Measurements from ENCODE around the gene HUNK.

The HUNK gene

DNA sequence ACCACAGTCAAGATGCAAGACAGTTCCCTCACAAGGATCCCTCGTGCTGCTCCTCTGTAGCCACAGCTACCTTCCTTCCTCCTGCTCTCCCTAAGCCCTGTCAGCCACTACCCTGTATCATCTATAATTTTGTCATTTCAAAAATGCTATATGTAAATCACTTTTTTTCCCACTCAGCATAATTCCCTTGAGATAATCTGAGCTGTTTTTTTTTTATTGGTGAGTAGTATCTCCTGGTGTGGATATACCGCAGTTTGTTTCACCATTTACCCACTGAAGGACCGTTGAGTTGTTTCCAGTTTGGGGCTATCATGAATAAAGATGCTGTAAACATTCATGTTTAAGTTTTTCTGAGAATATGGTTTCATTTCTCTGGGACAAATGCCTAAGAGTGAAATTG lies 88.2 kb downstream of the HUNK start:
- no peak for DNase-seq (ENCODE audit: low spot score)

DNA sequence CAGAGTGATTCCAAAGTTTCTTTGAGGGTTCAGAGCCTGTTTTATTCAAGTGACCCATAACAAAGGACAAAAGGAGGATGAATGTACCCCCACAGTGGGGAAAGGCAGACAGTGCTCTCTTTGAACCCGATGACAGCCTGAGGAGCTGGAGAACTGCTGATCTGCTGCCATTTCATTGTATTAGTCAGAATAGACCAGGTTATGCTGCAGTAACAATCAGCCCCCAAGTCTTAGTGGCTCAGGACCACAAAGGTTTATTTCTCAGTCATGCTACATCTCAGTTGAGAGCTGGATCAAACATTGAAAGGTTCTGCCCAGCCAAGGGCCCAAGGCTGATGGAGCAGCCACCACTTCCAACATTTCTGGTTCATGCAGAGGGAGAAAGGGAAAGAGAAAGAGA lies 88.9 kb downstream of the HUNK start:
- DNase-seq (ENCODE audit: low spot score), result no peak

DNA sequence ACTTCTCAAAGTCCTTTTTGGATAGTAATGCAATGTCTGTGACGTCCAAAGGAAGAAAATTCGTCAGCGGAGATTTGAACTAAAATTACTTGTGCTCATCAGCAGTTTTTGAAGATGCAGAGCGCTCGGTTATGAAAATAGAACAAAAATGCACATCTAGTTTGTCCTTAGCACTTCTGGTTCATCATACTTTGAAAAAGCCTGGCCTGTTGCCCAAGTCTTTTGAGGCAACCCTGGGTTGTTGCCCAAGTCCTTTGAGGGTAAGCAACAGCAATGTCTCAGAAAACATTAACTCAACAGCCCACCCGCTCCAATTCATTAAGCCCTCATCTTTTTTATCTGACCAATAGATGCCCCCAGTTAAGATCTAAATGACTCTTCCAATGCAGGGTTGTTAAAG lies 91.9 kb downstream of the HUNK start:
- no peak for DNase-seq (ENCODE audit: low spot score)

DNA sequence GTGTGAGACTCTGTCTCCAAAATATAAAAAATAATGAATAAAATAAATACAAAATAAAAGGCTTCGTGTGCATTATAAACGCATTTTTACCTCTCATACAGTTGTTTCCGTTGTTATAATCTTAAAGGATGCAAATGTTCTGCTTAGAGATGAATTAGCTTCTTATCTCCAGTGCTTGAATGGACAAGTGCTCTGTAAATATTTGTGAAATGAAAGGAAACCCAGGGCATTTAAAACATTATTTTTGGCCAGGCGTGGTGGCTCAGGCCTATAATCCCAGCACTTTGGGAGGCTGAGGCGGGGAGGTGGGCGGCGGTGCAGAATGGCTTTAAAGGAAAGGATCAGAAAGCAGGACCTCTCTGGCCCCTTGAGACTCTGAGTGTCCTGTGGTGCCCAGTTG lies 94.5 kb downstream of the HUNK start:
- no peak for DNase-seq (ENCODE audit: low spot score)

DNA sequence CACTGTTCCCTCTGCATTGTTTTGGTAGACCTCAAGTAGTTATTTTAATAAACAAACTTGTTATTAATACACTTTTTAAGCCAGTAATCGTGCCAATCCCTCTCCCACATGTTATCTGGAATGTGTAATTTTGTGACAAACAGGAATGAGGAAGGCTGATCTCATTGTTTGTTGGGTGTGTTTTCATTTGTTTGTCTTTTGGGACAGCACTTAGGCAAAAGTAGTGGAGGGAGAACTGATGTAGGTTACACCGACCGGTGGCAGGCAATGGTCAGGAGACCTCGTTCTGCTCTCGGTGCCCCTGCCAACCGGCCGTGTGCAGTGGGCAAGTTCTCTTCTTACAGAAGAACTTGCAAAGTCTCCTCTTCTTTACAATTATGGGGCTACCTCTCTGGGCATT lies 99.8 kb downstream of the HUNK start:
- DNase-seq (ENCODE audit: low spot score), result no peak

DNA sequence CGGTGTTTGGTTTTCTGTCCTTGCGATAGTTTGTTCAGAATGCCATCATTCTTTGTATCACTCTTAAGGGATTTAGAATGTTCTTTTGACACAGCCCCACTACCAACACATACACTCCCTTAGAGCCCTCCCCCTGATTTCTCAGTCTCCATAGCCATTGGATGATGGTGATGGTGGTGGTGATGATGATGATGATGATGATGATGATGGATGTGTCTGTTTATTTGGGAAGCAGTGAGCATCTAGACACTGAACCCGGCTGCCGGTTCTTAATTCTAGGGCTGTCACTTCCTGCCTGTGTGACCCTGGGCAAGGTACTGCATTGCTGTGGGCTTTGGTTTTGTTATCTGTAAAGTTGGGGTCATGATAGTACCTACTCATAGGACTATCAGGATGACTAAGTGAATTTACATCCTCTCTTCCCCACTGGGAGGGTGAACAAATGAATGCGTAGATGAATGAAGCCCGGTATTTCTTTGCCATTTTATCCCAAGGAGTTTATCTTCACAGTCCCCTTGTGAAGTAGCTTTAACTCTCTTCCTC lies 100.7 kb downstream of the HUNK start:
- no peak for DNase-seq (ENCODE audit: low spot score)

DNA sequence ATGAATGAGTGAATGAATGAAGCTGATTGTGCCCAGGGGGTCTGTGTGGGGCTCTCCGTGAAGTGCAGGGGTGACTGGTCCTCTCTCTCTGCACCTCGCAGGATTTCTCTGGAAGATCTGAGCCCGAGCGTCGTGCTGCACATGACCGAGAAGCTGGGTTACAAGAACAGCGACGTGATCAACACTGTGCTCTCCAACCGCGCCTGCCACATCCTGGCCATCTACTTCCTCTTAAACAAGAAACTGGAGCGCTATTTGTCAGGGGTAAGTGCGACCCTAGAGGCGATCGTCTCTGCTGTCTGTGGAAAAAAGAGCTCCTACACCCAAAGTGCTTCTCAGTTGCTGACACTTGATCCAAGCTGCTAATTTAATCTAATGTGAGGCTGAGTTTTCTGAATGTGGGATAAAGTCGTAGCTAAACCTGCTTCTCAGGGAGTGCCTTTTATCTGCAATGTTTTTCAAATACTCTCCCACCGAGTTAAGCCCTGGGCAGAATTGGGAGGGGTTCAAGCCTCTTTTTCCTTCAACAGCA lies 101.7 kb downstream of the HUNK start:
- DNase-seq (ENCODE audit: low spot score), result no peak

DNA sequence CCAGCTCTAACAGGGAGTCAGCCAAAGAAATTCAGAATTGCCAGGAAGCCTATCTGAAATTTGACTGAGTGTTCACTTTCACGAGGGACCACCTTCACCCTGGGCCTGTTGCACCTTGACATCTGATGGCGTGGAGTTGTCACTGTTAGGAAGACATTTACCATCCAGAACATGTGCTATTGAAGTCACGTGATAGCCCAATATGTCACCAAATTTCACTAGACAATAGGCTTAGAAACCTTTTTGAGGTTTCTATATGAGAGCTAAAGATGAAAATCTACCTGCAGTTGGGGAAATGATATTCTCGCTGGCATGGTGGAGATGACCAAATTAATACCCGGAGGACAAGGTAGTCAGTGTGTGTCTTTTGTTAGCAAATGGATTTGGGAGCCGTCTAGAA lies 102.7 kb downstream of the HUNK start:
- DNase-seq (ENCODE audit: low spot score), result no peak

DNA sequence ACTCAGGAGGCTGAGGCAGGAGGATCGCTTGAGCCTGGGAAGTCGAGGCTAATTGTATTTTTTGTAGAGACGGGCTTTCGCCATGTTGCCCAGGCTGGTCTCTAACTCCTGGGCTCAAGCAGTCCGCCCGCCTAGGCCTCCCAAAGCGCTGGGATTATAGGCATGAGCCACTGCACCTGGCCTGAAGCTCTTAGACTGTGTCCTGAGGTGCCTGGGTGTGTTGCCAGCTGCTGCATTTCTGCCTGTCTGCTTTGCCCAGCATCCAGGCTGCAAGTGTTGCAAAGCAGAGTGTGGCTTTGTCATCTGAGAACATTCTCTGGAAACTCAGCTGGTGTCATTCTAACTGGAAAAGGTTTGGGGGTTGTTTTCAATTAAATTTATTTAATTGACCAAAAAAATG lies 105.0 kb downstream of the HUNK start:
- no peak for DNase-seq (ENCODE audit: low spot score)

DNA sequence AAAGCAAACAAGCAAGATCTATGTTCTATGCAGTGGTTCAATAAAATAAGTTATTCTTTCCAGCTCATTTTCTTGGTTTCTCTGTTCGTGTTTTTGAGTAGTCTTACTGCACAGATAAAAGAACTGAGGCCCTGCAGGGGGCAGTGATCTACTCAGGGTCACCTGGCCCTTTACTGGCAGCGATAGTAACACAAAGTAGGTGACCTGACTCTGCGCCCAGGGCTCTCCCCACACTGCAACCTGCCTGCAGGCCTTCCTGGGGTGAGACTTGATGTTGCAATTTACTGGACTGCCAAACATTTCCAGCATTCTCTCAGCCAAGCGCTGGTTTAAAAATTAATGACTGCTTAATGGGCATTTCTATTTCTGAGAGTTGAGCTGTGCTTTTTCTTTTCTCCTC lies 110.3 kb downstream of the HUNK start:
- no peak for DNase-seq (ENCODE audit: low spot score)

DNA sequence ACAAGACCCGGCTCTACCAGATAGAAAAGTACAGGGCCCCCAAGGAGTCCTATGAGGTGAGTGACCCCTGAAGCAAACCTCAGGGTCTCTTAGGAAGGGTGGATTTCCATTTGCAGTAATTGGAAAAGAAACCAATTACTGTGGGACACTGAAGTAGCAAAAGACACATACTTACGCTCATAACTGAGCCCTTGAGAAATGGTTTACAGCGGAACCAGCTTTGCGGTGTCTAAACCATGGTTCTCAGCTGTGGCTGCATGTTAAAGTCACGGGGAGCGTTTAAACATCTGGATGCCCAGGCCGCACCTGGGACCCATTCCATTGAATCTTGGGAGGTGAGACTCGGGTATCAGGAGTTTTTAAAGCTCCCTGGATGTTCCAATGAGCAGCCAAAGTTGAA lies 110.7 kb downstream of the HUNK start:
- DNase-seq (ENCODE audit: low spot score), result no peak

DNA sequence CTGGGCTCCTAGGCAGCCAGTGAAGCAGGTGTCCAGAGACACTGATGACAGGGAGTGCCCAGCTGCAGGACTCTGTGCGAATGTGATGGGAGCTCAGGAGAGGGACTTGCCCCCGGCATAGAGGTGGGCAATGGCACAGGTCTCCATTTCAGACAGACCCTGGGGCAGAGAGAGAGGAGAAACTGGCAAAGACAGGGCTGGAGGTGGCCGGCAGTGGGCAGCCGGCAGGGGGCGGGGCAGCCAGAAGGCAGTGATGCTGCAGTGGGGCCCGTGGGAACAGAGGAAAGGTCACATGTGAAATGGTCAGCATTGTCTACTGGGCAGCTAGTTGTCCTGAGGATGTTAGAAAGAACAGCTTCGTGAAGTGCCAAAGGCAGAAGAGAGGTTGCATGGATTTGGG lies 112.6 kb downstream of the HUNK start:
- DNase-seq (ENCODE audit: low spot score), result no peak

DNA sequence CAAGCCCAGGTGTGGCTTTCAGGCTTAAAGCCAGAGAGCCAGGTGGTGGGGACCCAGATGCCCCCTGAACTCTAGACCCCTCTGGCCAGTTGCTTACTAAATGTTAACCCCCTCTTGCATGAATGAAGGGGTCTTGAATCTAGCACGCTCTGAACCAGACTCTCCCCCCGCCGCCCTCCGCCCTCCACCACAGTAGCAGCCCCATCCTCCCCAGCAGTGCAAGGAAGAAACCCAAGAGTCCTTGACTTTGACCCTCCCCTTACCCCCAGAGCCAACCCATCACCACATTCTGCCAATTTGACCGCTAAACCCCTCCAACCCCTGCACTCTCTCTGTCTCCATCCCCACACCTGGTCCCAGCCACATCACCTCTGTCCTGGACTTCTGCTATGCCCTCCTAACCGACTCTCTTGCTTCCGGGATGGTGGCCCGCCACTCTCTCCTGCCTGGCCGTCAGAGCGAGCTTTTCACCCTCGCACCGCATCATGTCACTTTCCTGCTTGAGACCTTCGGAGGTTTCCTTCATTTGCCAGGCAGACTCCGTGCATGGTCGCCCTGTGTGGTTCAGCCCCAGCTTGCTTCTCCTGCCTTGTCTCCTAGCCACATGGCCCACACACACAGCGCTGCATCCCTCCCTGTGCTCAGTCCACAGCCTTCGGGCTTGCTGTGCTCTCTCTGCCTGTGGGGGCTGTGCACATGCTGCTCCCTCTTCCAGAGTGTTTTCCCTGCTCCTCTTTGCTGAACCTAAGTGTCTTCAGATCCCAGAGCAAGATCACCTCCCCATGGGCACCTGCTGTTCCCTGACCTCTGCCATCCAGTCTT lies 113.4 kb downstream of the HUNK start:
- DNase-seq (ENCODE audit: low spot score), result no peak

DNA sequence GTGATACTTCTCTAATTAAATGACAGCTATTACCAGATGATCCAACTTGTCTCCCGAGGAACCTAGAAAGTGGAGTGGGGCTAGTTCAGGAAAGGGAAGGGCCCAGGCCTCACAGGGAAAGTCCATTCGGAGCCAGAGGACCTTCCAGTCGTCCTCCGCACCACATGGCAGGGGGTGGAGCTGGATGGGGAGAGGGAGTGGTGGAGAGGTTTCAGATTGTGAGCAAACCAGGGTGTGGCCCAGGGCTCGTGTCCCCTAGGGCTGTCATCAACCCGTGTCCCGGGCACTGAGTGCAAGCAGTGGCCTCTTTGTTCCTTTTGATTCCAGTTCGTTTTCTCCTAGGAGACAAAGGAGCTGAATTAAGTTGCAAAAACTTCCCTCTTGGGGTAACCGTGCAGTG lies 114.9 kb downstream of the HUNK start:
- DNase-seq (ENCODE audit: low spot score), result no peak

DNA sequence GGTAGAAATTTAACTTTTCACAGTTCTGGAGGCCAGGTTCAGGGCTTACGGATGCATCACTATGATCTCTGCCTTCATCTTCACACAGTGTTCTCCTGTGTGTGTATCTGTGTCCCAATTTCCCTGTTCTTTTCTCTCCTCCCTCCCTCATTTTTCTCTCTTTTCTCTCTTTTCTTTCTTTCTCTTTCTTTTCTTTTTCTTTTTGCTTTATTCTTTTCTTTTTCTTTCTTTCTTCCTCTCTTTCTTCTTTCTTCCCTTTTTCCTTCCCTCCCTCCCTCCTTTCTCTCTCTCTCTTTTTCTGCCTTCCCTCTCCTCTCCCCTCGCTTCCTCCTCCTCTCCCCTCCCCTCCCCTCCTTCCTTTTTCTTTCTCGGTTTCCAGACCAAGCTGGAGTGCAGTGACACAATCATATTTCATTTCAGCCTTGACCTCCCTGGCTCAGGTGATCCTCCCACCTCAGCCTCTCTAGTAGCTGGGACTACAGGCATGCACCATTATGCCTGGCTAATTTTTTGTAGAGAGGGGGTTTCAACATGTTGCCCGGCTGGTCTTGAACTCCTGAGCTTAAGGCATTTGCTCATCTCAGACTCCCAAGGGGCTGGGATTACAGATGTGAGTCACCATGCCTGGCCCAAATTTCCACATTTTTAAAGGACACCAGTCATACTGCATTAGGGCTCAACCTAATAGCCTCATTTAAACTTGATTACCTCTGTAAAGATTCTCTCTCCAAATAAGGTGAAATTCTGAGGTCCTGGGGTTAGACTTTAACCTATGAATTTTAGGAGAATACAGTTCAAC lies 115.9 kb downstream of the HUNK start:
- DNase-seq (ENCODE audit: low spot score), result no peak

DNA sequence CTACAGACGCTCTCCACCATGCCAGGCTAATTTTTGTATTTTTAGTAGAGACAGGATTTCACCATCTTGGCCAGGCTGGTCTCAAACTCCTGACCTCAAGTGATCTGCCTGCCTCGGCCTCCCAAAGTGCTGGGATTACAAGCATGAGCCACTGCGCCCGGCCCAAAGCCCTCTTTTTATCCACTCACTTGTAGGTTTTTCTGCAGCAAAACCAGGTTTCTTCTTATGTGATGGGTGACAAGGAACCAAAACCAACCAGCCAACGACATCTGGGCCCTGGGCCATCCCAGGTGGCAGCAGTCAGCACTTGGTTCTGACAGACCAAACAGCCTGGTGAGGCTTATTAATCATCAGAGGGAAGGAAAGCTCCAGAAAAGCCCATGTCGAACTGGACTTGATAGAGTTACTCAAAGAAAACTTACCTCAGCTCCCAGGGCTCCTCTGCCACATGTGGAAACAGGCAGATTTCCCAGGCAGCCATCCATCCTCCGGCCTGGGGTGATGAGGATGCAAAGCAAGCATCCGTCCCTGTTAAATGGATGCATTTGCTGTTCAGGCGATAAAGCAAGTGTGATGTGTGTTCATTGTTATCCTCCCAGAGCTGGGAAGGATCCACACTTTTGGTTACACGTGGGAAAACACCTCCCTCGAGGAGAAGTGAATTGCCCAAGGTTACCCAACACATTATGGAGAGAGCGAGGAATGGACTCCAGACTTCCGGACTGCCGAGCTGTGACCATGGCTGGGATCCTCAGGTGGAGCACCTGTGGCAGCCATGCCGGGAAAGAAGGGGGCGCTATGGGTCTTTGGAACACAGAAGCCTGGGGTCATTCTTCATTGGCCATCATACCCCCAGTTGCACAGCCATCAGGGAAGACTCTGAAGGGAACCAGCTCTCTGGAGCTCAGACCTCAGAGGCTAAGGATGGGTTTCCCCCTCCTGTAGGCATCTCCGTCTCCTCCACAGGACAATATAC lies 118.8 kb downstream of the HUNK start:
- no peak for DNase-seq (ENCODE audit: low spot score)

DNA sequence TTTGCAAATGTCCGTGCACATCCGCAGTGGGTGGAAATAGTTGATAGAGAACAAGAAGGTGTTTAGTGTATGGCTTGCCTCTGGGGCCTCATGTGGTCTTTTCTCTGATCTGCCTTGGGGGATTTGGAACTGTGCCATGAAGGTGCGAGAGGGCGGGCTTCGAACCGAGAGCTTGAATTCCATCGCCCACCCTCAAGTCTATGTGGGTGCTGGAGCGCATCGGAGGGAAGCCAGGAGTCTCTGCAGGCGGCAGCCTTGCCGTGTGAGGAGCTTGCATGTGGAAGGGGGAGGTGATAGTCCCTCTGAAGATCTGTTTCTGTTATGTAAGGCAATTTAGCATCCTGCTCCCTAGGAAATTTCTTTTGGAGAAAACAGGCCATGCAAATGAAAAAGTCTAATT lies 119.6 kb downstream of the HUNK start:
- no peak for DNase-seq (ENCODE audit: low spot score)

DNA sequence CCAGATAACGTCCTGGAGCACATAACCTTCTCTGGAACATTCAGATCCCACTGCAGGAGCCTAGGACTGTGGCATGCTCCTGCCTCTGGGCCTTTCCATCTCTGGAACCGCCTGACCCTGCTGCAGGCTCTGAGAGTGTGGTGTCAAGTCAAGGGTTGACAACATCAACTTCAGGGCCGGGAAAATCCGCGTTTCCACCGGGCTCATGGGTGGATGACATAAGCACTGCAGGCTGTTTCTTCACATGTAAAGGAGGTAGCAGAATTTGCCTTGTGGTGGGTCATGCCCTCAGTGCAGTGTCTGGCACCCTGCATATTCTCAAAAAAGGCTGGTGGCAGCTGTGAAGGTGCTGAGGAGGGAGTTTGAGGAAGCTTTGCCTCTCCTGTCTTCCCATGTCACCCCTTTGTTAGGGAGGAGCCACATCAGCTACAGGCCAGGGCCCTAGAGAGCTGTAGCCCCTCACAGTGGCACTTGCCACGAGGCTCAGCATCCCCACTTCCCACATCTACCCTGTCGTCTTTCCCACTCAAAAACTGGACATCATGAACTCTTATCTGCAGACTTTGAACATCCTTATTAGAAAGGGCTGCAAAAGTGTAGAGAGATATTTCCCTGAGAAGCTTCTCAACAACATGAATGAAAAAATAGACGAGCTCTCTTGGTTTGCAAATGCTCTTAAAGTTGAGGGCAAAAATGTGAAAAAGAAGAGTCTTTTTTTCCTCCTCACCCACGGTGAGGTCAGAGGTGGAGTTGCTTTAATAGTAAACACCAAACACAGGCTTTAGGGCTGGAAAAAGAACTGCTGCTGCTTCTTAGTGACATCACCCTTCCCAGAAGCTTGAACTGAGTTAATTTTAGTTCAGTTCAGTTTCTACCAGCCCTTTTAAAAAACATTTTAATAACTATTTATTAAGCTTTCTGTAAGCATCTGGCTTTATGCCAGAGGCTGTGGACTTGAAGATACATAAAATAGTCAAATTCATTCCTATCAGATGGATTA lies 121.3 kb downstream of the HUNK start:
- DNase-seq (ENCODE audit: low spot score), result no peak

DNA sequence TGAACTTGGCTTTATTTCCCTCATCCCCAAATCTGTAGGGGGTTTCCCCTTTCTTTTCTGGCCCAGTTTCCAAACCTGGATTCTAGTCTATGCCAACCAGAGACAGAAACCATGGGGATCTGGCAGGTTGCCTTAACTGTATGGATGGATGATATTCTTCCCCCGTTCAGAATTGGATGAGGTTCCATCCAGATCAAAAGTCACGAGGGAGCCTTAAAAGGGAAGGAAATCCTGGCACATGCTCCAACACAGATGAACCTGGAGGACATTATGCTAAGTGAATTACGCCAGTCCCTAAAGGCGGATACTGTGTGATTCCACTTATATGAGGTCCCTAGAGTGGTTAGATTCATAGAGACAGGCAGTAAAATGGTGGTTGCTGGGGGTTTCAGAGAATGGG lies 124.4 kb downstream of the HUNK start:
- no peak for DNase-seq (ENCODE audit: low spot score)

DNA sequence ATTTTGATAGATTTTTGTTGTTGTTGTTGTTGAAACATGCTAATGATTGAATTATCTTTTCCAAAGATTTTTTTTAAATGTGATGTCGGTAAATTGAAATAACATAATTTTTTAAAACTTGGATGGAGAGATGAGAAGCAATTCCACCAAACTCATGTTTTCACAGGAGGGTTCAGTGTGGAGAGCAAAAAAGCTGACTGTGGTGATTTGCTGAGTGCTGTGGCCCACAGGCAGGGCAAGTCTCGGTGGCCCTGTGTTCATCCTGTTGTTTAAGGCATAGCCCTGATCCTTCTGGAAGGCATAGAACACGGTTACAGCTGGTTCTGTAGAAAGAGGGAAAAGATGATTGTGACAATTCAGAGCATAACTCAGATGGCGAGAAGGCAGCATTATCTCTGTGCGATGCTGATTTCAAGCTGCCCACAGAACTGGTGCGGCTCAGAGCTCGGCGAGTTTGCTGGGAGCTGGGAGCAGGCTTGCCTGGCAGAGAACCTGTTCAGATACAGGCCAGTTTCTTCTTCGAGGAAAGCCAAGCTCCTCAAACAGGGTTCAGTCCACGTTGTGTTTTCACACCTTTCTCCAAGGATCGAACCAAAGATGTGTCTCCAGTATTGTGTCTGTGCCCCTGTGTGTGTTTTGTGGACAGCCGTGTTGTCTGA lies 127.1 kb downstream of the HUNK start:
- no peak for DNase-seq (ENCODE audit: low spot score)
